HL-60 (cell line): ENCODE data around the gene HEPACAM.

ENCODE experiments used
- DNase-seq, 2 experiments: peaks; one replicate each; pipeline ENCODE4 v3.0.0-alpha.2; 2010 to 2020; ENCODE audit warnings: low read depth in 1 of 2, low spot score in 1 of 2
- H3K27ac ChIP-seq: fragments of 250-450 bp; sonication (Bioruptor Pico); replicated peaks from 2 replicates; pipeline ENCODE4 v1.5.1; 2020; ENCODE audit warnings: mild to moderate bottlenecking, moderate library complexity
- H3K27me3 ChIP-seq: fragments of 250-450 bp; sonication (Bioruptor Pico); 2 replicates; pipeline ENCODE4 v1.5.1; 2021; ENCODE audit warnings: mild to moderate bottlenecking, moderate library complexity; ENCODE audit not compliant: insufficient read depth, poor library complexity, severe bottlenecking
- H3K4me3 ChIP-seq: replicated peaks from 2 replicates; pipeline ENCODE4 v1.5.1; 2011; ENCODE audit warnings: mild to moderate bottlenecking, control low read depth, low read length; ENCODE audit not compliant: insufficient read depth
- CTCF ChIP-seq: IDR thresholded peaks from one replicate; pipeline ENCODE4 v1.5.1; 2011; ENCODE audit warnings: low read length, control low read depth, inconsistent platforms; ENCODE audit not compliant: insufficient read depth
- GABPA ChIP-seq: IDR thresholded peaks from 2 replicates; pipeline ENCODE4 v1.6.1; 2012; ENCODE audit warnings: low read depth
- POLR2AphosphoS5 ChIP-seq: IDR thresholded peaks from 2 replicates; pipeline ENCODE4 v1.6.1; 2012; ENCODE audit warnings: low read depth
- REST ChIP-seq: IDR thresholded peaks from 2 replicates; pipeline ENCODE4 v1.6.1; 2012; ENCODE audit warnings: low read depth; ENCODE audit not compliant: insufficient replicate concordance
- SPI1 ChIP-seq: IDR thresholded peaks from 2 replicates; pipeline ENCODE4 v1.6.1; 2012; ENCODE audit warnings: low read depth, mild to moderate bottlenecking, borderline replicate concordance

HEPACAM gene

GRCh38 chr11:124919898-124920297 lies 15.9 kb downstream of the HEPACAM start:
- no peak for DNase-seq
- TF ChIP-seq SPI1 (no peak; the same call in 1 of the 2 replicates), GABPA (no peak), CTCF (no peak), POLR2AphosphoS5 (no peak), REST (no peak)
- Histone ChIP-seq H3K27ac (no peak overlapping the region), H3K27me3 (no peaks in the 10 kb centered on the region), H3K4me3 (no peak overlapping the region)

GRCh38 chr11:124918950-124919349 lies 16.9 kb downstream of the HEPACAM start, which contains the start of gene HEPN1:
Gene HEPN1, plus strand, starts transcription at chr11:124919250.
- no peaks in the 10 kb centered on the region for H3K27me3 ChIP-seq
- H3K27ac ChIP-seq: peak within 1 kb of the TSS; percentile 39; the same call in 1 of the 2 replicates
- no peak within 1 kb of the TSS for H3K4me3 ChIP-seq
- TF ChIP-seq CTCF (no peak), GABPA (no peak), REST (no peak), POLR2AphosphoS5 (no peak), SPI1 (no peak)
- DNase-seq: no peak

GRCh38 chr11:124917115-124917637 lies 18.7 kb downstream of the HEPACAM start:
- peak; percentile 4 to 48 for DNase-seq
- Histone ChIP-seq H3K27ac (no peak overlapping the region), H3K27me3 (no peaks in the 10 kb centered on the region), H3K4me3 (no peak overlapping the region)
- TF ChIP-seq POLR2AphosphoS5 (no peak), REST (no peak), SPI1 (no peak), CTCF (no peak), GABPA (no peak)
